ENCODE measurements around the gene TMEM108.

Gene TMEM108

GRCh38 chr3:133127381-133127780 is 89.2 kb downstream of the TMEM108 start:
- Histone ChIP-seq H3K27me3 (ENCODE audit: insufficient read depth, low read length) (no peaks in the 10 kb centered on the region; the same call in 1 of the 2 replicates), H3K27ac (ENCODE audit: low read depth, low read length, poor library complexity, severe bottlenecking) (no peak overlapping the region), H3K4me1 (ENCODE audit: insufficient read depth, low read length, severe bottlenecking) (no peaks in the 10 kb centered on the region), H3K9ac (ENCODE audit: low read length) (no peak overlapping the region), H3K4me3 (ENCODE audit: low read depth, low read length, poor library complexity, severe bottlenecking) (no peak overlapping the region), H2AFZ (ENCODE audit: low read length) (no peak overlapping the region), H3K79me2 (ENCODE audit: insufficient read depth, low read length) (no peaks in the 10 kb centered on the region), H3K9me2 (ENCODE audit: low read depth, low read length) (no peaks in the 10 kb centered on the region), H3K4me2 (ENCODE audit: low read length) (no peak overlapping the region), H3K9me3 (ENCODE audit: low read length) (no peaks in the 10 kb centered on the region), H4K20me1 (ENCODE audit: insufficient read depth, low read length) (no peaks in the 10 kb centered on the region), H3F3A (ENCODE audit: insufficient read depth, low read length) (no peaks in the 10 kb centered on the region), H3K36me3 (ENCODE audit: insufficient read depth, low read length) (no peaks in the 10 kb centered on the region)
- TF ChIP-seq EZH2 (IDR thresholded peaks at IDR 0.05; ENCODE audit: borderline replicate concordance, low read length) (no peak), CTCF (IDR thresholded peaks at IDR 0.05; ENCODE audit: low read length) (no peak)

GRCh38 chr3:133130168-133130567 is 92.0 kb downstream of the TMEM108 start:
- Histone ChIP-seq H3K27ac (ENCODE audit: low read depth, low read length, poor library complexity, severe bottlenecking) (no peak overlapping the region), H3K9ac (ENCODE audit: low read length) (no peak overlapping the region), H3K4me2 (ENCODE audit: low read length) (no peak overlapping the region), H3F3A (ENCODE audit: insufficient read depth, low read length) (no peaks in the 10 kb centered on the region), H3K36me3 (ENCODE audit: insufficient read depth, low read length) (no peaks in the 10 kb centered on the region), H3K9me2 (ENCODE audit: low read depth, low read length) (no peaks in the 10 kb centered on the region), H4K20me1 (ENCODE audit: insufficient read depth, low read length) (no peaks in the 10 kb centered on the region), H2AFZ (ENCODE audit: low read length) (no peak overlapping the region), H3K79me2 (ENCODE audit: insufficient read depth, low read length) (no peaks in the 10 kb centered on the region), H3K27me3 (ENCODE audit: insufficient read depth, low read length) (no peaks in the 10 kb centered on the region), H3K4me3 (ENCODE audit: low read depth, low read length, poor library complexity, severe bottlenecking) (no peak overlapping the region), H3K9me3 (ENCODE audit: low read length) (no peaks in the 10 kb centered on the region), H3K4me1 (ENCODE audit: insufficient read depth, low read length, severe bottlenecking) (no peaks in the 10 kb centered on the region)
- TF ChIP-seq EZH2 (IDR thresholded peaks at IDR 0.05; ENCODE audit: borderline replicate concordance, low read length) (no peak), CTCF (IDR thresholded peaks at IDR 0.05; ENCODE audit: low read length) (no peak)

- Histone ChIP-seq H4K20me1 (ENCODE audit: insufficient read depth, low read length) (no peaks in the 10 kb centered on the region), H3K9me3 (ENCODE audit: low read length) (no peaks in the 10 kb centered on the region), H3K27me3 (ENCODE audit: insufficient read depth, low read length) (no peaks in the 10 kb centered on the region), H3F3A (ENCODE audit: insufficient read depth, low read length) (no peaks in the 10 kb centered on the region), H3K9me2 (ENCODE audit: low read depth, low read length) (no peaks in the 10 kb centered on the region), H3K9ac (ENCODE audit: low read length) (no peak overlapping the region), H3K79me2 (ENCODE audit: insufficient read depth, low read length) (no peaks in the 10 kb centered on the region), H3K4me2 (ENCODE audit: low read length) (no peak overlapping the region), H3K4me1 (ENCODE audit: insufficient read depth, low read length, severe bottlenecking) (no peaks in the 10 kb centered on the region), H3K36me3 (ENCODE audit: insufficient read depth, low read length) (no peaks in the 10 kb centered on the region), H3K27ac (ENCODE audit: low read depth, low read length, poor library complexity, severe bottlenecking) (no peak overlapping the region), H3K4me3 (ENCODE audit: low read depth, low read length, poor library complexity, severe bottlenecking) (no peak overlapping the region), H2AFZ (ENCODE audit: low read length) (no peak overlapping the region)
- TF ChIP-seq EZH2 (IDR thresholded peaks at IDR 0.05; ENCODE audit: borderline replicate concordance, low read length) (no peak), CTCF (IDR thresholded peaks at IDR 0.05; ENCODE audit: low read length) (no peak)
These were observed 97.1 kb downstream of the TMEM108 start for GRCh38 chr3:133135306-133135705.

Data from OCI-LY1 (cell line).